ENCODE data around the gene USP16.

The USP16 gene

GRCh38 chr21:29075706-29076466, 51.4 kb downstream of the USP16 start:
- TF ChIP-seq CTCF (conservative IDR thresholded peaks at IDR 0.05; ENCODE audit: low read length), result no peak
- H3K4me3 ChIP-seq (ENCODE audit: low read length), result no peak overlapping the region
- no peak for DNase-seq (ENCODE audit: low read depth)

DNA sequence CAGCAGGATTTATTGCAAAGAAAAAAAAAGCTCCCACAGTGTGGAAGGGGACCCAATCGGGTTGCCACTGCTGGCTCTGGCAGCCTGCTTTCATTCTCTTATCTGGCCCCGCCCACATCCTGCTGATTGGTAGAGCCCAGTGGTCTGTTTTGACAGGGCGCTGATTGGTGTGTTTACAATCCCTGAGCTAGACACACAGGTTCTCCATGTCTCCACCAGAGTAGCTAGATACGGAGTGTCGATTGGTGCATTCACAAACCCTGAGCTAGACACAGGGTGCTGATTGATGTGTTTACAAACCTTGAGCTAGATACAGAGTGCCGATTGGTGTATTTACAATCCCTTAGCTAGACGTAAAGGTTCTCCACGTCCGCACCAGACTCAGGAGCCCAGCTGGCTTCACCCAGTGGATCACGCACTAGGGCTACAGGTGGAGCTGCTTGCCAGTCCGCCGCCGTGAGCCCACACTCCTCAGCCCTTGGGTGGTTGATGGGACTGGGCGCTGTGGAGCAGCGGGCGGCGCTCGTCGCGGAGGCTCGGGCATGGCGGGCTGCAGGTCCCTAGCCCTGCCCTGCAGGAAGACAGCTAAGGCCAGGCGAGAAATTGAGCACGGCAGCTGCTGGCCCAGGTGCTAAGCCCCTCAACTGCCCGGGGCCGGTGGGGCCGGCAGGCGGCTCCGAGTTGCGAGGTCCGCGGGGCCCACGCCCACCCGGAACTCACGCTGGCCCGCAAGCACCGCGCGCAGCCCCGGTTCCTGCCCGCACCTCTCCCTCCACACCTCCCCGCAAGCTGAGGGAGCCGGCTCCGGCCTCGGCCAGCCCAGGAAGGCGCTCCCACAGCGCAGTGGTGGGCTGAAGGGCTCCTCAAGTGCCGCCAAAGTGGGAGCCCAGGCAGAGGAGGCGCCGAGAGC, 52.5 kb downstream of the USP16 start:
- peak; percentile 29 for DNase-seq (ENCODE audit: low read depth)
- H3K4me3 ChIP-seq (ENCODE audit: low read length), result peak overlapping the region; percentile 59

DNA sequence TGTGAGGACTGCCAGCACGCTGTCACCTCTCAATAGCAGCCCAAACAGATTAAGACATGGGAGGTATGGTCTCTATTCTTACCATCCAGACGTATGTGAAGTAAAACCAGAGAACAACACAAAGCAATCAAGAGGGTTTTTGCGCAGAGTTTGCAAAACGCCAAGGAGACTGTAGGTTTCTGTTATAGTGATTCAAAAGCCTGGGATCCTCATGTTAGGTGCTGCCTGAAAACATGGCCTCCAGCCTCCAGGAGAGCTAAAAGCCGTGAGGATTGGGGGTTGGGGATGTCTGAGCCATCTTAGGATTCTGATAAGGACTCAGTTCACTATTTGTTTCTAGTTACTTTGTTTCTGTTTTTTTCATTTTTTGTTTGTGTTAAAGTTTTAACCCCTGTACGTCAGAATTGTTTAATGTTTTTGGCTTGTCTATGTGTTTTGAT, 53.2 kb downstream of the USP16 start:
- H3K4me3 ChIP-seq (ENCODE audit: low read length), result peak overlapping the region; percentile 59
- peak; percentile 32 for DNase-seq (ENCODE audit: low read depth)
- no peak for TF ChIP-seq CTCF (conservative IDR thresholded peaks at IDR 0.05; ENCODE audit: low read length)

DNA sequence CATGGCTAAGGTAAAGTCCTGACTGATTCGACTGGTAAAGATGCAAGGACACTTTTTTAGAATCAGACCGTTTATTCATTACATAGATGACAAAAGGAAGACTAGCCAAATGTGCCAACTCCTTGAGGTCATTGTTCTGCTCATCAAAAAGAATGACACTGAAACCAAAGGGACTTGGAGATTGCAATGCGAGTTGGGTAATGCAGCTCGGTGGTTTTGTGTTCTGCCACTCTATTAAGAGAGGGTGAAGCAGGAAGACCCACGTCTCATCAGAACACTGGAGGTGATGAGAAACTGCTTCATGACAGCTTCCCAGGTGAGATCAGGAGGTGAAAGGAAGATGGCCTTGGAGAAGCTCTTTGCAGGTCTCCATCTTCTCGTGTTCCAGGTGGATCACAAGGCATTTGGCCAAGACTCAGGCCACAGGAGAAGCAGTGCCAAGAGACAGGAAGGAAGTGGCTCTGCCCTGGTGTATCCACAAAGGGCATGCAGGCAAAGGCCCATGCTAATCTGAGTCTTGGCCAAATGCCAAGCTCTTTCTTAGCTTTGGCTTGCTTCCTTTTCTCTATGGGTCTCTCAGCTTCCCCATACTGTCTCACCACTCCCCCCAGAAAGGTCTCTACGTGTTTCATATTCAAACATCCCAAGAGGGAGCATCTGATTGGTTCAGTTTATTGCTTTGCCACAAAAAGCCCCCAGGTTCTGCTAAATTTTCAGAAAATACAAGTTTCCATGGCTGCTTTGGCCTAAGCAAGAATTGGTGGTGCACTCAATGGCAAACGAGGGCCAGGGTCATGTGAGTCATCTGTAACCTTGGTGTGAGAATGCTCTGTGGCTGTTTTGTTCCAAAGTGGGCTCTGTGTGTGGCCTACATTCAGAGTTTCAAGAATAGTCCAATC, 54.6 kb downstream of the USP16 start:
- TF ChIP-seq CTCF (conservative IDR thresholded peaks at IDR 0.05; ENCODE audit: low read length), result no peak
- no peak overlapping the region for H3K4me3 ChIP-seq (ENCODE audit: low read length)
- DNase-seq (ENCODE audit: low read depth), result no peak

DNA sequence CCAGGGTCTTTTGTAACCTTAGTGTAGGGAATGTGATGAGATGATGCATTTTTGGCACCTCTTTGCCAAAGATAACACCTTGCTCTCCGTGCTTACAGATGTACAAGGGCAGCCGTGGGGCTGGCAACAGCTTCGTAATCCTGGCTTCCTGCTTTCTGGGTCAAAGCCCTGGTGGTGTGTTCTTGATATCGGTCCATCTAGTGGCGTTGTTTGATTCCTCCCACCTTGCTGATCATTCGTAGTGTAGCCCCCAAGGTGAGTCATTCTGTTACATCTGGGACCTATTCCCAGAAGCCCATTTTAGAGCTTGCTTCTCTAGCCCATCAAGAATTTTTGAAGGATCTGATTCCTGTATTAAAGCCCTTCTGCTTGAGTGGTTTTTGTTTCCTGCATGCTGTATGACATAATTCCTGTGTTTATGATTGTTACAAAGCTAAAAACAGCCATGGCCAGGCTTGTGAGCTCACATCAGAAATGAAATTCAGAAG, 56.0 kb downstream of the USP16 start:
- no peak for TF ChIP-seq CTCF (conservative IDR thresholded peaks at IDR 0.05; ENCODE audit: low read length)
- DNase-seq (ENCODE audit: low read depth), result no peak
- H3K4me3 ChIP-seq (ENCODE audit: low read length), result no peak overlapping the region

- H3K4me3 ChIP-seq (ENCODE audit: low read length), result no peak overlapping the region
- DNase-seq (ENCODE audit: low read depth), result no peak
- no peak for TF ChIP-seq CTCF (conservative IDR thresholded peaks at IDR 0.05; ENCODE audit: low read length)
Measured at GRCh38 chr21:29082046-29082815, 57.8 kb downstream of the USP16 start.
